Adipocyte (in vitro differentiated cells): ENCODE results near the gene RASA4.
"Not testable (repeated sequence)": the region's sequence is repeated elsewhere in the genome, so short reads cannot be mapped to it uniquely, and the experiment has no call there.

Experiments used
- DNase-seq: peaks from one replicate; pipeline ENCODE4 v3.0.0-alpha.2; 2015; ENCODE audit warnings: low read depth
- H3K27me3 ChIP-seq: replicated peaks from 2 replicates; pipeline ENCODE4 v1.7.0; 2013; ENCODE audit warnings: mild to moderate bottlenecking, low read length, moderate library complexity; ENCODE audit not compliant: control insufficient read depth, insufficient read depth
- H3K36me3 ChIP-seq: 2 replicates; pipeline ENCODE4 v1.7.0; 2013; ENCODE audit warnings: low read length, mild to moderate bottlenecking, moderate library complexity; ENCODE audit not compliant: control insufficient read depth, insufficient read depth, severe bottlenecking
- H3K4me1 ChIP-seq: 2 replicates; pipeline ENCODE4 v1.7.0; 2013; ENCODE audit warnings: mild to moderate bottlenecking, low read length, moderate library complexity; ENCODE audit not compliant: control insufficient read depth, insufficient read depth
- H3K4me3 ChIP-seq: 2 replicates; pipeline ENCODE4 v1.7.0; 2013; ENCODE audit warnings: mild to moderate bottlenecking, low read length, moderate library complexity
- H3K9ac ChIP-seq: 2 replicates; pipeline ENCODE4 v1.7.0; 2013; ENCODE audit warnings: mild to moderate bottlenecking, low read length, moderate library complexity
- H3K9me3 ChIP-seq: 2 replicates; pipeline ENCODE4 v1.7.0; 2013; ENCODE audit warnings: mild to moderate bottlenecking, low read length, moderate library complexity; ENCODE audit not compliant: control insufficient read depth

RASA4 gene

DNA sequence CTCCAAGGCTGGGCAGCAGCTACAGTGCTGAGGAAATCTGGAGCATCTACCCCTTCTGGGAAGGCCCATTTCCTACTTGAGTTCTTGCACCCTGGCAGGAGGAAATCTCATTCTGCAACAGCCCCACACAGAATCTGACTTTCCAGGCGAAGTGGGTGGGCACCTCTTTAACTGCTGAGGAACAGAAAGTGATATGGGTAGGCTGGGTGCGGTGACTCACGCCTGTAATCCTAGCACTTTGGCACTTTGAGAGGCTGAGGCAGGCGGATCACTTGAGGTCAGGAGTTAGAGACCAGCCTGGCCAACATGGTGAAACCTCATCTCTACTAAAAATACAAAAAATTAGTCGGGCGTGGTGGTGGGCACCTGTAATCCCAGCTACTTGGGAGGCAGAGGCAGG, 41.9 kb downstream of the RASA4 start:
- not testable (repeated sequence) for H3K36me3 ChIP-seq, H3K27me3 ChIP-seq, H3K4me1 ChIP-seq, H3K9ac ChIP-seq, H3K9me3 ChIP-seq, H3K4me3 ChIP-seq, DNase-seq

GRCh38 chr7:102572261-102573239, 44.0 kb downstream of the RASA4 start, which contains the start of gene POLR2J3:
TSS of gene POLR2J3 (minus strand) at chr7:102572583. CDS start at chr7:102572521, 62 bp downstream.
- Histone ChIP-seq H3K9ac (peak within 1 kb of the TSS; percentile 85), H3K4me3 (peak within 1 kb of the TSS; percentile 81)
- not testable (repeated sequence) for H3K36me3 ChIP-seq, H3K27me3 ChIP-seq, H3K9me3 ChIP-seq, H3K4me1 ChIP-seq
- DNase-seq, result peak; percentile 97

- H3K9me3 ChIP-seq, DNase-seq, H3K27me3 ChIP-seq, H3K36me3 ChIP-seq, H3K4me3 ChIP-seq, H3K4me1 ChIP-seq, H3K9ac ChIP-seq: not testable (repeated sequence)
Measured at GRCh38 chr7:102568620-102569019, 47.9 kb downstream of the RASA4 start.

DNA sequence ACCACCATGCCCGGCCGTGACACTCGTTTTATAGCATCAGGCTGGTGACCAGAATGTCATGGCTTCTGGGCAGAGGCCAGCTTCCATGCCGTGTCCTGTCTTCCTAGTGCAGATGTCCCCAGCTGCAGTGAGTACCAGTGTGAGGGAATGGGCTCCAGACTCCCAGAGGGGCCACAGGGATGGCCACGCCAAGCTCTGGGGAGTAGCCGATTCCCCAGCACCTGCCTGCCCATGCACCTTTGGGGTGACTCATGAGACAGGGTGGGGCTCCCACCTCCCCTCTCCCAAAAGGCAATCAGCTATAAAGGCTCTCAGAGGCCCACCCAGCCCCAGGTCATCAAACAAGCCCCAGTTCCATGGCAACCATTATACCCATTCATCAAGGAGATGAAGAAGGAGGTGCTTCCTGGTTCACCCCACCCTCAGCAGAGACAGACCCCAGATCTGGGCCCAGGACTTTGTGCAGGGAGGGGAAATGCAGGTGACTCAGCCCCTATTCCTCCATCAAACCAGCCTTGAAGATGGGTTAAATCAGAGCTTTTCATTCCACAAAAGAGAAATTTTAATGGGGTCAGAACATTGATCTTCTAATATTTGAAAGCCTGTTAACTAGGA, 65.6 kb downstream of the RASA4 start, which contains the start of gene SPDYE2:
TSS of gene SPDYE2 (plus strand) at position 419 of the 615 bp plus-strand sequence. CDS start 2,030 bp downstream, outside the sequence.
- H3K4me1 ChIP-seq, H3K4me3 ChIP-seq, H3K36me3 ChIP-seq, DNase-seq, H3K27me3 ChIP-seq, H3K9me3 ChIP-seq, H3K9ac ChIP-seq: not testable (repeated sequence)

GRCh38 chr7:102546353-102546752, 70.2 kb downstream of the RASA4 start:
- not testable (repeated sequence) for H3K9ac ChIP-seq, H3K4me1 ChIP-seq, H3K36me3 ChIP-seq, DNase-seq, H3K9me3 ChIP-seq, H3K27me3 ChIP-seq, H3K4me3 ChIP-seq

GRCh38 chr7:102545288-102545687, 71.3 kb downstream of the RASA4 start:
- H3K9me3 ChIP-seq, result not testable (repeated sequence)

DNA sequence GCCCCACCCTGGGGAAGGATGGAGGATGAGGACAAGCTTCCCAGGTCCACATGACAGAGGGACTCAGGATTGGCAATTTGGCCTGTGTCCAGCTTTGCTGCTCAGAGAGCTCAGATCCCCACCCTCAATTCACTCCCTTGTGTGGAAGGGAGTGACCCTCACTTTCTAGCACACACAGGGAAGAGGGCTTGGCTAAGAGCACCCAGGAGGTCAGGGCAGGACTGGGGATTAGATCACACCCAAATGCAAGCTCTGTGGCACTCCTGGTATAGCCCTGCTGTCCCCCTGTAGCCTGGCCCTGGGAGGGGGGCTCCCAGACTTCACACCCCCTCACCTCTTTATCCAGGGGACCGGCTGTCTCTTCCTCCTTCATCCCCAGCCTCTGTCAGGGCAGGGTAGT, 72.2 kb downstream of the RASA4 start:
- not testable (repeated sequence) for H3K27me3 ChIP-seq, H3K4me1 ChIP-seq, DNase-seq, H3K36me3 ChIP-seq, H3K9ac ChIP-seq, H3K9me3 ChIP-seq, H3K4me3 ChIP-seq

More at GRCh38 chr7:102545288-102545687, 71.3 kb downstream of the RASA4 start:
- not testable (repeated sequence) for H3K27me3 ChIP-seq, DNase-seq, H3K4me3 ChIP-seq, H3K4me1 ChIP-seq, H3K36me3 ChIP-seq, H3K9ac ChIP-seq

GRCh38 chr7:102543596-102543995, 73.0 kb downstream of the RASA4 start, which contains the start of gene UPK3BL2:
TSS of gene UPK3BL2 (minus strand) at chr7:102543696. CDS start at chr7:102543636, 60 bp downstream.
- not testable (repeated sequence) for H3K36me3 ChIP-seq, H3K4me1 ChIP-seq, H3K9ac ChIP-seq, H3K9me3 ChIP-seq, DNase-seq, H3K27me3 ChIP-seq, H3K4me3 ChIP-seq

DNA sequence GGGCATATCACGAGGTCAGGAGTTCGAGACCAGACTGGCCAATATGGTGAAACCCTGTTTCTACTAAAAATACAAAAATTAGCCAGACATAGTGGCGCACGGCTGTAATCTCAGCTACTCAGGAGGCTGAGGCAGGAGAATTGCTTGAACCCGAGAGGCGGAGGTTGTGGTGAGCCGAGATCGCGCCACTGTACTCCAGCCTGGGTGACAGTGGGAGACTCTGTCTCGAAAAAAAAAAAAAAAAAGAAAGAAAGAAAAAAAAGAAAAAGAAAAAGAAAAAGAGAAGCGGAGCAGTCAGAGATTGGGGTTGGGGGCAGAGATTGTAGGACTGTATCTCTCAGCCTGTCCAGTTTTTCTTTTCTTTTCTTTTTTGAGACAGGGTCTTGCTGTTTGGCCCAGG, 73.8 kb downstream of the RASA4 start:
- H3K27me3 ChIP-seq, H3K4me1 ChIP-seq, H3K9ac ChIP-seq, H3K36me3 ChIP-seq, H3K9me3 ChIP-seq, H3K4me3 ChIP-seq, DNase-seq: not testable (repeated sequence)

GRCh38 chr7:102542083-102542482, 74.5 kb downstream of the RASA4 start:
- not testable (repeated sequence) for DNase-seq, H3K9me3 ChIP-seq, H3K4me1 ChIP-seq, H3K27me3 ChIP-seq, H3K9ac ChIP-seq, H3K4me3 ChIP-seq, H3K36me3 ChIP-seq

DNA sequence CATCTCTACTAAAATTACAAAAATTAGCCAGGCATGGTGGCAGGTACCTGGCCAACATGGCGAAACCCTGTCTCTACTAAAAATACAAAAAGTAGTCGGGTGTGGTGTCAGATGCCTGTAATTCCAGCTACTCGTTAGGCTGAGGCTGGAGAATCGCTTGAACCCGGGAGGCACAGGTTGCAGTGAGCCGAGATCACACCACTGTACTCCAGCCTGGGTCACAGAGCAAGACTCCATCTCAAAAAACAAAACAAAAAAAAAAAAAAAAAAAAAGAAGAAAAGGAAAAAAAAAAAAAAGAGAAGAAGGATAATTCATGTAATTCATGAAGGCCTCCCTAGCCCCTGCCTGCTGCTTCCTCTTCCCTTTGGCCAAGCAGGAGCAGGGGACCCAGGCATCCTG, 76.0 kb downstream of the RASA4 start:
- not testable (repeated sequence) for H3K36me3 ChIP-seq, H3K9me3 ChIP-seq, H3K9ac ChIP-seq, H3K4me1 ChIP-seq, H3K27me3 ChIP-seq, DNase-seq, H3K4me3 ChIP-seq
